Hippocampal formation (tissue), 2 donors: ENCODE results near the gene TTC33.
"Not testable (repeated sequence)": the region's sequence is repeated elsewhere in the genome, so short reads cannot be mapped to it uniquely, and the experiment has no call there.

Experiments
- DNase-seq, 2 donors: peaks; one replicate each; lab custom pipeline; 2025; lab: John Stamatoyannopoulos, UW

The TTC33 gene

GRCh38 chr5:40716590-40716989 is 39.2 kb downstream of the TTC33 start:
- DNase-seq: no peak

- peak in 1 of 2 donors; percentile 75 for DNase-seq
Measured at GRCh38 chr5:40716000-40716399, 39.8 kb downstream of the TTC33 start.

GRCh38 chr5:40714001-40714400 is 41.8 kb downstream of the TTC33 start:
- DNase-seq: no peak

- DNase-seq: not testable (repeated sequence)
Measured at GRCh38 chr5:40710575-40710974, 45.2 kb downstream of the TTC33 start.

GRCh38 chr5:40705484-40705883 is 50.3 kb downstream of the TTC33 start:
- not testable (repeated sequence) for DNase-seq

GRCh38 chr5:40702027-40702426 is 53.7 kb downstream of the TTC33 start:
- DNase-seq: not testable (repeated sequence)

- DNase-seq: no peak
Measured at GRCh38 chr5:40700116-40700782, 55.5 kb downstream of the TTC33 start.

- no peak for DNase-seq
Measured at GRCh38 chr5:40694433-40694832, 61.3 kb downstream of the TTC33 start.

GRCh38 chr5:40691894-40692293 is 63.9 kb downstream of the TTC33 start:
- no peak for DNase-seq

GRCh38 chr5:40690267-40690666 is 65.5 kb downstream of the TTC33 start:
- no peak for DNase-seq

- DNase-seq: no peak
Measured at GRCh38 chr5:40689438-40689837, 66.3 kb downstream of the TTC33 start.

- no peak for DNase-seq
Measured at GRCh38 chr5:40688996-40689395, 66.8 kb downstream of the TTC33 start.

GRCh38 chr5:40688127-40688761 is 67.5 kb downstream of the TTC33 start:
- peak; percentile 77 to 87 for DNase-seq

- no peak for DNase-seq
Measured at GRCh38 chr5:40687321-40687720, 68.4 kb downstream of the TTC33 start.

GRCh38 chr5:40685976-40686486 is 69.7 kb downstream of the TTC33 start:
- no peak for DNase-seq

GRCh38 chr5:40685193-40685592 is 70.6 kb downstream of the TTC33 start:
- no peak for DNase-seq

GRCh38 chr5:40683305-40683704 is 72.5 kb downstream of the TTC33 start:
- DNase-seq: no peak

GRCh38 chr5:40682154-40683017 is 73.4 kb downstream of the TTC33 start:
- no peak for DNase-seq

GRCh38 chr5:40681363-40682153 is 74.2 kb downstream of the TTC33 start:
- no peak for DNase-seq

GRCh38 chr5:40680741-40681362 is 74.9 kb downstream of the TTC33 start:
- DNase-seq: no peak
